Testis (tissue), 2 donors: Measurements from ENCODE around the gene ARPC1A.

Experiments used
- POLR2A ChIP-seq: fragments of 450-650 bp; IDR thresholded peaks from one replicate; pipeline ENCODE4 v1.6.1; 2017; ENCODE audit warnings: antibody characterized with exemption, mild to moderate bottlenecking, moderate library complexity
- TF ChIP-seq, protein P1 (sequence below), 3 experiments: fragments of 450-650 bp in 2 of 3; fragments of 200-600 bp in 1 of 3; sonication (generic) in 1 of 3; IDR thresholded peaks; one replicate each; pipeline ENCODE4 v1.5.1; 2016 to 2019; ENCODE audit warnings: antibody characterized with exemption in 3 of 3, mild to moderate bottlenecking in 2 of 3, moderate library complexity in 1 of 3

DNA sequence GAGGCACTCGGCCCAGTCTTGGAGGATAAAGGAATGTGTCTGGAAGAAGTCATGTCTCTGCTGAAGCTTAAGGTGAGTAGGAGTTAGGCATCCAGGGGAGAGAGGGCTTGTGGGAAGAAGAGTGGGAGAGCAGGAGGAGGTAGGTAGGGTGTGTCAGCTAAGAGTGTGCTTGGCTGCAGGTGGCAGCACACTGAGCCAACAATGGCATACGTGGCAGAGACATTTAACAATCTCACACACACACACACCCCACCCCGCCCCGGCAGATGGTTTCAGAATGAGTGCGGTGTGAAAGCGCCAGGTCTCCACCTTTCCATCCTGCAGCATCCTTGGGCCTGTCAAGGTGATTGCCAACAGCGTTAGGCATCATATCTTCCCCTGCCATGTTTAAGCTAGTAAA lies 11.2 kb upstream of the ARPC1A start:
- TF ChIP-seq POLR2A = no peak
- TF ChIP-seq, protein P1, sequence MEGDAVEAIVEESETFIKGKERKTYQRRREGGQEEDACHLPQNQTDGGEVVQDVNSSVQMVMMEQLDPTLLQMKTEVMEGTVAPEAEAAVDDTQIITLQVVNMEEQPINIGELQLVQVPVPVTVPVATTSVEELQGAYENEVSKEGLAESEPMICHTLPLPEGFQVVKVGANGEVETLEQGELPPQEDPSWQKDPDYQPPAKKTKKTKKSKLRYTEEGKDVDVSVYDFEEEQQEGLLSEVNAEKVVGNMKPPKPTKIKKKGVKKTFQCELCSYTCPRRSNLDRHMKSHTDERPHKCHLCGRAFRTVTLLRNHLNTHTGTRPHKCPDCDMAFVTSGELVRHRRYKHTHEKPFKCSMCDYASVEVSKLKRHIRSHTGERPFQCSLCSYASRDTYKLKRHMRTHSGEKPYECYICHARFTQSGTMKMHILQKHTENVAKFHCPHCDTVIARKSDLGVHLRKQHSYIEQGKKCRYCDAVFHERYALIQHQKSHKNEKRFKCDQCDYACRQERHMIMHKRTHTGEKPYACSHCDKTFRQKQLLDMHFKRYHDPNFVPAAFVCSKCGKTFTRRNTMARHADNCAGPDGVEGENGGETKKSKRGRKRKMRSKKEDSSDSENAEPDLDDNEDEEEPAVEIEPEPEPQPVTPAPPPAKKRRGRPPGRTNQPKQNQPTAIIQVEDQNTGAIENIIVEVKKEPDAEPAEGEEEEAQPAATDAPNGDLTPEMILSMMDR (IDR thresholded peaks at IDR 0.05) = no peak
